NCI-H226 (cell line): ENCODE measurements around the gene AKAIN1.

Source experiments
- DNase-seq: peaks from one replicate; pipeline ENCODE4 v3.0.0-alpha.2; 2015

AKAIN1 gene

DNA sequence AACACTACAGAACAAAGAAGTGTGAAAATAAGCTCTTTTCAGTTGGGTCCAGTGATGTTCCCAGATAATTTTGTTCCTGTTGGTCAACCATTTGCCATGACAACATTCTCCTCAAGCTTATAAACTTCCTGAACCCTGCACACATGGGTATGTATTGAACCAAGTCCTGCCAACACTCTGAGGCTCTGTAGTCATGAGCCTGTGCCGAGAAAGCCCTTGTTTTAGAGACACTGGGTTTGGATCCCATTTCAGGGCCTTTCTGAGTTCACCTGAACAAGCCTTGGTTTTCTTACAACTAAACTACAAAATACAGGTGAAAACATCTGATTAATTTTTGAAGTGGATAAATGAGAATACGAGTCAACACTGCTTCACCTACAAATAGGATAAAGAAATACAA, 38.5 kb downstream of the AKAIN1 start:
- DNase-seq, result no peak

GRCh38 chr18:5158172-5158571, 38.9 kb downstream of the AKAIN1 start:
- DNase-seq, result no peak

- DNase-seq, result no peak
Observed at GRCh38 chr18:5155907-5156287, 41.2 kb downstream of the AKAIN1 start.

DNA sequence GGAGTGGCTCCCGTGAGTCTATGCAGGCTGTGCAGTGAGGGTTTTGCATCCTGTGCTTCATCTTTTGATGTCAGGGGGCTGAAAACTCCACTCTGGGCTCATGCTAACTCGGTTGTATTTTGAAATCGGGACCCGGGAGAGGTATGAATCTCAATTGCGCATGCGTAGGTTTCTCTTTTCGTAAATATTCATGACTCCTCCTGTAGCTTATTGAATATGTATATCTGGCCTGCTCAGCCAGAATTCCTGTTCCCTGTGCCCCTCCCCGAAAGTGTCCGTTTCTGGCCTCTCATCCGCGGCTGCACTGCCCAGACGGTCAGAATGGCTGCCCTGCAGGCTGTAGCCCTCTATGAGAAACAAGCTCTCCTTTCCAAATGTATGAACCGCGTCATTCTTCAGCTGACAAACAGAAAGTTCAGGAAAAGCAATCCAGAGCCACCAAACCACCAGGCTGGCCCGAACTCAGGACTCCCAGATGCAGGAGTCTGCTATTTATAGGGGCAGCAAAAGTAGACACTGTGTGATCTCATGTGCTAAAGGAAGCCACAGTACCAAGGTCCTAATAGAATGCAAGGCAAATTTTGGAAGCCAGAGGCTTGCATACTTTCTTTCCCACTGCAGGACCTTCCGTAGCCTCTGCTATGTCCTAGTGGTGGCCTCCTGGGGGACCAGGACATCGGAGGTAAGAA, 41.7 kb downstream of the AKAIN1 start:
- DNase-seq, result no peak

- DNase-seq, result no peak
Observed at GRCh38 chr18:5152343-5153020, 44.6 kb downstream of the AKAIN1 start.

DNA sequence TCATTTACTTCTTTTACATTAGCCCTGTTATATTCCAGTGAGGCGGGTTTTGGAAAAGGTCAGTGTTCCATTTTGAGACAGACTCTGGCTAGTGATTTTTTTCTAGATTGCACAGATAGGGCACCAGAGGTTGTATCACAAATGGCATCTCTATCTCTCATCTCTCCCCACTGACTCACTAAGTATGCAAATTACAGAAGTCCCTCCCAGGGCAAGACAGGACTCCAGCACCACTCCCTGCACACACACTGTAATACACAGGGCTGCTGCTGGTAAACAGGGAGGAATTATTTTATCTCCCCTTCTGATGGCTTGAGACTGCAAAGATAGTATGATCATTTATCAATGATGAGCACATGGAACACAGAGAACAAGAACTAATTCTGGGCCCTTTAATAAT, 46.2 kb downstream of the AKAIN1 start:
- no peak for DNase-seq

DNA sequence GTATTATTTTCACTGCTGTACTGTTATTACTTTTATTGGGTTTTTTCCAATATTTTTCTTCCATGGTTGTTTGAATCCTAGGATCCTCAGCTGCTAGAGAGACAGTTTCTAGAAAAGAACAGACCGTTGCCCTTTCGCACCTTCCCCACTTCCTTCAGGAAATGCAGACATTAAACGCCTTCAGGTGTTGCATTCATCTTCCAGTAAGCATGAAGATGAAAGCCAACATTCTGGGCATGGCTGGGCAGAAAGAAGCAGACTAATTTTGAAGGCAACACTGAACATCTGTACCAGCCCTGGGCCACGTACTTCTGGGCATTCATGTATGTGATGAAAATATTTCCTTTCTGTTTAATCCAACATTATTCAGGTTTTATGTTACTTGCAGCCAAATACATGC, 51.0 kb downstream of the AKAIN1 start:
- DNase-seq, result no peak

- DNase-seq, result no peak
Observed at GRCh38 chr18:5145168-5145825, 51.8 kb downstream of the AKAIN1 start.

DNA sequence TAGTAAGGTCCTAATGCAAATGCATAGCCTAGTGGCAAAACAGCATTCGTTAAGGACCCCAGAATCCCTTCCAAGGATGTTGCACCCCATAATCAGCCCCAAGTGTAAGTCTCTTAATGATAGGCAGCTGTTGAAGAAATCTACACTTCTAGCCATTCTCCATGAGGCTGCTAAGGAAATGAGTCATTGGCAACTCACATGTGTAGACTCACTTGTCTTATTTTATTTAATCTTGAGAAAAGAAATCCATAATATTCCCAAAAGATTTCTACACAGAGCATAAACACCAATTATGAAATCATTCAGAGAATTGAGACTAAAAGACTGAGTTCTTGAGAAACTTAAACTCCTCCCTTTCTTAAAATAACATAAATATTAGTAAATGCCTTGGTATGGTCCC, 52.4 kb downstream of the AKAIN1 start:
- DNase-seq, result no peak

GRCh38 chr18:5142859-5143258, 54.2 kb downstream of the AKAIN1 start:
- DNase-seq, result no peak

- no peak for DNase-seq
Observed at GRCh38 chr18:5142131-5142530, 54.9 kb downstream of the AKAIN1 start.

- no peak for DNase-seq
Observed at GRCh38 chr18:5137261-5137660, 59.8 kb downstream of the AKAIN1 start.

- DNase-seq, result no peak
Observed at GRCh38 chr18:5132987-5133386, 64.1 kb downstream of the AKAIN1 start.

GRCh38 chr18:5122272-5122671, 74.8 kb downstream of the AKAIN1 start:
- DNase-seq, result no peak

GRCh38 chr18:5110266-5110665, 86.8 kb downstream of the AKAIN1 start:
- no peak for DNase-seq

DNA sequence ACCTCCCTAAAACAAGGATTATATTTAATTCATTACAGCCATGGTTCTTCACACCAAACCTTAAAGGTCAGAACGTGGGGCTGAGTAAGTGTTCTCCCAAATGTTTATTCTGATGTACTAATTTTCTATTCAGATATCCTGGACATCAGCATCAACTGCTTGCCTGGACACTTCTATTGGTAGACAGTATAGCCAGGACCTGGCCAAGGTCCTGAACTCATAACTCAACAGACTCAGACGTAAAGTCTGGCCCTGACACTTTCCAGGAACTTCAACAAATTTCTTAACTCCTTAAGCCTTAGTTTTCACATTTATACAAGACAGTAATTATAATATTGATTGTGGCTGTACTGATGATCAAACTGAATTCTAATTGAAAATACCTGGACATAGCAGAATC, 89.1 kb downstream of the AKAIN1 start:
- DNase-seq, result no peak

GRCh38 chr18:5106730-5107129, 90.3 kb downstream of the AKAIN1 start:
- DNase-seq, result no peak

- no peak for DNase-seq
Observed at GRCh38 chr18:5104246-5104645, 92.8 kb downstream of the AKAIN1 start.

DNA sequence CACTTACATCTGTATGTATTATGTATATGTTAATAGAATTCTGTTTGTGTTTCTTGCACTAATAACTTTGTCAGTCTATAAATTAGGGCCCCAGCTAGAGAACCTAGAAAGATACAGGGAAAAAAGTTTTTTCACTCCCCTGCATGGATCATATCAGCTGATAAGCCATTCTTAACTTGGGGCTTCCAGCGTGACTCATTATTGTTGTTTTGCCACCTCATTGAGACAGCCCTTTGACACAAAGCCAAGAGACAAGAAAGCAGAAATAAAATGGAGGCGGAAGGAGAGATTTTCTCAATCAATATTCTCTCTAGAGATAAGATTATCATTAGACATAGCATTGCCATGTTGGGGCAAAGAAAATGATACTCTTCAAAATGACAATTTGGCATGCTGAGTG, 93.4 kb downstream of the AKAIN1 start:
- DNase-seq, result no peak

GRCh38 chr18:5103286-5103685, 93.8 kb downstream of the AKAIN1 start:
- DNase-seq, result no peak

- DNase-seq, result no peak
Observed at GRCh38 chr18:5097116-5097703, 99.8 kb downstream of the AKAIN1 start.

- DNase-seq, result no peak
Observed at GRCh38 chr18:5095239-5095638, 101.8 kb downstream of the AKAIN1 start.

GRCh38 chr18:5093902-5094301, 103.2 kb downstream of the AKAIN1 start:
- no peak for DNase-seq
